ENCODE results near the gene FGF14. TPM values are rescaled to one million over a fixed set of nuclear protein-coding genes. Genes with fewer than 3 reads are reported as not detected.

FGF14 gene
- total RNA-seq, 1 experiment from 2014 or later = under 0.01 TPM

DNA sequence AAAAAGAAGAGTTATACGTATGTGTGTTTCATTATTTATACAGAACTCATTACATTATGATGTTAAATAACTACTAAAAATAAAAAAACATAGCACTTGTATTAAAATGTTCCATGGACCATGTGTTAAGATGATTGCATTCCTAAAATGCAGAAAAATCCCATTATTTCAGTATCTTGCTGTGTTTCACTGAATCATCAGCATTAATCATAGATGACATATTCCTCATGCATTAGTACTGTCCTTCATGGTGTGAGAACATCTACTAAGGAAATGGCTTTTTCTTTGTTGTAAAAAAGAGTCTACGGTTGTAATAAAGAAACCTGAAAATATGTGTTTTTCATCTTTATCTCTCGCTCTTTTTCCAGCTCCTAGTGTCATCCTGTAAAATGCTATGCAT lies 416.5 kb downstream of the FGF14 start:
- DNase-seq (ENCODE audit: low spot score) = peak; percentile 77

- DNase-seq (ENCODE audit: low spot score) = no peak
Observed at GRCh38 chr13:101982903-101983302, 418.9 kb downstream of the FGF14 start.

DNA sequence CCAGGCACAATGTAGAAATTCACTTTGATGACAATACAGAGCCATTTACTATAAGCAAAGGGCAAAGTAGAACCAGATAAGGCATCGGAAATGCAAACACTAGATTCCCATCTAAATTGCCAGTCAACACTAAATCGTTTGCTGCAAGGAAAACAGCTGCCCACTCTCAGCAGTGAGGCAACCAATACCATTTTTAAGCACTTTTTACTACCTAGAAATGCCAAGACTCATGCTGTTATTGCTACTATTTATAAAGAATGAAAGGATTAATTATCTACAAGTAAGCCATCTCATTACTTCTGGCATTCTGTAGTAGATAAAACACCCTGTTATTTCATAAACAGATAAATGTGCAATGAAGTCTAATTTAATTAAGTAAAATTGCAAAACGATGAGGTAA lies 422.0 kb downstream of the FGF14 start:
- no peak for DNase-seq (ENCODE audit: low spot score)

GRCh38 chr13:101978552-101979315 lies 423.1 kb downstream of the FGF14 start:
- peak; percentile 25 for DNase-seq (ENCODE audit: low spot score)

DNA sequence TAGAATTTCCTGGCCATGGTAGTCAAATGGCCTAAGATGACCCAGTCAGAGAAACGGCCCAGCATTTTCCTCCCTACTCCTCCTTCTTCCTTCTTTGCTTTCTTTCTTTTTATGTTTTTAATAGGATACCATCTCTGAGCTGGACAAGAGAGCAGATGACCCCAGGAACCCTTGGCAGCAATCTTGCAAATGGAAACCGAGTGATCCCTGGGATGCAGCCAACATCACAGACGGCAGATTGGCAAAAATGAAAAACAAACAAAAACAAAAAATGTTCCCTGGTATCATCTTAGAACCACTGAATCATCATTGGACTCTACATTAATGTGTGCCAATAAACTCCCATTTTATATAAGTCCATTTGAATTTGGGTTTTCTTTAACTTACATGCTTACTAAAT lies 424.4 kb downstream of the FGF14 start:
- DNase-seq (ENCODE audit: low spot score) = no peak

DNA sequence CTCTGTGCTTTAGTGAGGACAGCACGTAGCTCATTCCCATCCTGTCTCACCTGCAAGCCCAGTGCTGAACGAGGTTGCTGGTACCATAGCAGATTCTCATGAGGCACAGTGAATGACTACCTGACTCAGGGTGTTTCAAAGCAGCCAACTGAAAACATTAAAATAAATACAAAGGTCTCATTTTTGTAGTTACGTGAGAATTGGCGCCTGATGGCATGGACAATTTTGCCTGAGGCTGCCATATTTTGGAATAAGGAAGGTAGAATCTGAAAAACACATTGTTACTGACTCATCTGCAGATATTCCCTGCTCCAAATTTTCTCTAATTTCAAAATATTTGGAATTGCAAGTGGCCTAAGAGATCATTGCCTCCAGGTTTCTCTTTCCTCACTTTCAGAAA lies 429.7 kb downstream of the FGF14 start:
- no peak for DNase-seq (ENCODE audit: low spot score)

- DNase-seq (ENCODE audit: low spot score) = no peak
Observed at GRCh38 chr13:101970341-101970740, 431.5 kb downstream of the FGF14 start.

GRCh38 chr13:101967781-101968180 lies 434.1 kb downstream of the FGF14 start:
- no peak for DNase-seq (ENCODE audit: low spot score)

DNA sequence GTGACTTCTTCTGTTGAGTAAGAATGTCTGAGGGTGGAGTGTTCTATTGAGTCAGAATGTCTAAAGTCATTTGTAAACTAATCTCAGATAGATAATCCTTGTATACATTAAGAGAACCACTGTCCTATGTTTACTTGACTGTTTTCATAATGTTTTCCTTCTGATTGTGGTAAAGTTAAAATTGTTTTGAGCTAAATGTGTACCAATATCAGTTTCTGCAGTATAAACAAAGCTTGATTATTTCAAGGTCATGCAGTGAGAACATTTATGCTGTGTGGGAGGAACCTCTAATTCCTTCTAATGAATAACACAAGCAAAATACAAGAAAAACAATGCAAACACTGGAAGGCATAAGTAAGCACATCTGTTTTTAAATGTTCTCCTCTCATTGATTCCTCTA lies 434.6 kb downstream of the FGF14 start:
- no peak for DNase-seq (ENCODE audit: low spot score)

- no peak for DNase-seq (ENCODE audit: low spot score)
Observed at GRCh38 chr13:101965096-101965495, 436.8 kb downstream of the FGF14 start.

DNA sequence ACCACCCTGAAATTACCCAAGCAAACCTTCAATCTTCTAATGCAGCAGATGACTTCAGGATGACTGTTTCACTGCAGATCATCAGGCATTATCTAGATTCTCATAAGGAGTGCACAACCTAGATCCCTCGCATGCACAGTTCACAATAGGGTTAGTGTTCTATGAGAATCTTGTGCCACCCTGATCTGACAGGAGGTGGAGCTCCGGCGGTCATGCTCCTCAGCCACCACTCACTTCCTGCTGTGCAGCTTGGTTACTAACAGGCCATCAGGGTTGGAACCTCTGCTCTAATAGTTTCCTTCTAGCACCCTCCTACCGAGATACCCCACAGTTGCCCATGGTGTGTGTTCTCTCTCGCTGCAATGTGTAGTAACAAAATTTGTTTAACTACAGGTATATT lies 442.8 kb downstream of the FGF14 start:
- DNase-seq (ENCODE audit: low spot score) = no peak

DNA sequence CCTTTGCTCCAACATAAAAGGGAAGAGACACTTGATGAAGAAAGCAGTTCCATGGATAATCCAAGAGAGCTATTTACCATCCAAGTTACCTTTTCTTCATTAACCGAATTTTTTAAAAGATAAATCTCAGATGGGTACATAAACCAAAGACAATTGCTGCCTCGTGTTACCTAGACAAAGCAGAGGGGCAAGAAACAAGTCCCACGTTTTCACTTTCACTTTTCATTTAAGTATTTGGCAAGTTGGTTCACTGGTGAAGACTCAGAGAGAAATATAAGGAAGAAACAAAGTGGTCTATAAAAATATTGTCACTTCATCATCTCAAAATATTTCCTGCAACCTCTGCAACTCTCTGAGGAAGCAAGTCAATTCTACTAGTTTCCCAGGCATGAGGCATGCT lies 446.1 kb downstream of the FGF14 start:
- DNase-seq (ENCODE audit: low spot score) = no peak

DNA sequence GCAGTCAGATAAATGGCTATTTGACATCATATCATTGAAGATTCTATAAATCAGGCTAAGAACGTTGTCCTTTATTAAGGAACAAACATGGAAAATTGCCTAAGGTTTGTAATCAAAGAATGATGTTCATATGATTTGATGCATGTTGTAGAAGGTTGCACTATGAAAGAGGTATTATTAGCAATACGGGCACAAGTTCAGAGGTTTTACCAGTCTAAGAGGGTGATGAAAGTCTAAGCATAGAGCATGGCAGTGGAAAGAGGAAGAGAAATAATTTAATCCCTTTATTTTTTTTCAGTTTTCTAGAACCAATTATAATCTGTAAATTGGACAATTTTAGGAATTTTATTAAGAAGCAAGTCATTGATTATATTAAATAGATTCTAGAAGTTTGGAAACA lies 450.7 kb downstream of the FGF14 start:
- no peak for DNase-seq (ENCODE audit: low spot score)

- no peak for DNase-seq (ENCODE audit: low spot score)
Observed at GRCh38 chr13:101949681-101950080, 452.2 kb downstream of the FGF14 start.

- DNase-seq (ENCODE audit: low spot score) = no peak
Observed at GRCh38 chr13:101946401-101946800, 455.4 kb downstream of the FGF14 start.

DNA sequence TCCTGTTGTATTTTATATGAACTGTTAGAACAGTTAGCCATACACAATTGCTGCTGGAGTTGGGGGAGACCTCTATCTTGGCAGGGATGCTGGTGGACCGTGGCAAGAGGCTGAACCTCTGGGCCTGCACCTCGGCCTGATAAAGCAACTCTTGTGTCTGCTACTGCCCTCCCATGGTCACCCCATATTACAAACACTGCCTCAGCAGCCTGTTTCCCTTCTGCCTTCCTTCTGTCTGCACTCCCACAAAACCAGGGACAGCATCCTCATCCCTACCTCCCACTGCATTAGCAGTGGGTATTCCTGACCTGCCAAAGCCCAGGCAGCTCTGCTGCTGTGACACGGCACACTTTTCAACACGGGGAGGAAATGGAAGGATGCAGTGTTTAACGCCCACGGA lies 456.4 kb downstream of the FGF14 start:
- no peak for DNase-seq (ENCODE audit: low spot score)

DNA sequence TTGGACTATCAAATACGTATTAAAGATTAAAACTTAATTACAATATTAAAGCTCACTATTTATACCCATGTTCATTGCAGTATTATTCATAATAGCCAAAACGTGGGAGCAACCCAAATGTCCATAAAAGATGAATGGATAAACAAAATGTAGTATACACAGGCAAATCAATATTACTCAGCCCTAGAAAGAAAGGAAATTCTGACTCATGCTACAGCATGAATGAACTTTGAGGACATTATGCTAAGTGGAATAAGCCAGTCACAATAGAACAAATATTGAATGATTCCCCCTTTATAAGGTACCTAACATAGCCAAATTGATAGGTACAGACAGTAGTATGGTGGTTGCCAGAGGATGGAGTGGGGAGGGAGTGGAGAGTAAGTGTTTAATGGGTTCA lies 457.3 kb downstream of the FGF14 start:
- no peak for DNase-seq (ENCODE audit: low spot score)

DNA sequence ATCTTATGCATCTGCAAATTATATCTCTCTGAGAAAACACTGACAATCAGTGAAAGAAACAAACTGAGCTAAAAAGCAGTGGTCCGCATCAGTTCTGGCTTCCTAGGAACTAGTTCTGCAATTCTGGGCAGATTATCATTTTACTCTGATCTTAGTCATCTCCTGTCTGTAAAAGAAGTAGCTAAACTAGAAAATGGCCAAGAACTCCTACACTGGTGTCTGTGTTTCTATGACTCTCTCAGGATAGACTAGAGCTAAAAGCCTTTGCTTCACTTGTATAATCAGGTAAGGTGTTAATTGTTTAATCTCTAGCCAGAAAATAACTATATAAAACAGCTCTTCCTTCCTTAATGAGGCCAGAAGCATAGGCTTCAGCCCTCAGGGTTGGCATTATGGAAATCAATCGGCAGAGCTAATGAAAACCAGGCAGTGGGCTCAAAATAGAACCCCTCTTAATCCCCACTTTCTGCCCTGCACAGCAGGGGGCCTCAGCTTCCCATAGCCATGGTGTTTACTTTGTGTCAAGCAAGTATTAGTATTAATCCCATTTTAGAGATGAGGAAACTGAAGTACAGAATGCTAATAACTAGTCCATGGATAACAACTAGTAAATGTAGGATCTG lies 459.2 kb downstream of the FGF14 start:
- DNase-seq (ENCODE audit: low spot score) = no peak

DNA sequence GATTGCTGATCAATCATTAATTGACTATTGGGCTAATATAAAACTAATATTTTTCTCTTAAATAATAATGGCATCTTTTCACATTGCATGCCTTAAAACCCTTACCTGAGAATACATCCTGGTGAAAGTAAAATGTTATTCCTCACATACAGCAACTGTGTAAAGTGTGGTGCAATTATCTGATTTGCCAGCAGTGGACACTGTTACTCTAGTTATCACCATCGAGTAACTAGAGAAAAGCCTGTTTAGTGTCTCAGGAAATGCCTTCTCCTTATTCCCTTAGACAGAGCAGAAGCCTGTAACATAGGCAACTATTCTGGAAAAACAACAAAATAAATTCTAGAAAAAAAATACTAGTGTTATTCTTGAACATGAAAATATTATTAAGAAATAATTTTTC lies 459.8 kb downstream of the FGF14 start:
- DNase-seq (ENCODE audit: low spot score) = peak; percentile 69

DNA sequence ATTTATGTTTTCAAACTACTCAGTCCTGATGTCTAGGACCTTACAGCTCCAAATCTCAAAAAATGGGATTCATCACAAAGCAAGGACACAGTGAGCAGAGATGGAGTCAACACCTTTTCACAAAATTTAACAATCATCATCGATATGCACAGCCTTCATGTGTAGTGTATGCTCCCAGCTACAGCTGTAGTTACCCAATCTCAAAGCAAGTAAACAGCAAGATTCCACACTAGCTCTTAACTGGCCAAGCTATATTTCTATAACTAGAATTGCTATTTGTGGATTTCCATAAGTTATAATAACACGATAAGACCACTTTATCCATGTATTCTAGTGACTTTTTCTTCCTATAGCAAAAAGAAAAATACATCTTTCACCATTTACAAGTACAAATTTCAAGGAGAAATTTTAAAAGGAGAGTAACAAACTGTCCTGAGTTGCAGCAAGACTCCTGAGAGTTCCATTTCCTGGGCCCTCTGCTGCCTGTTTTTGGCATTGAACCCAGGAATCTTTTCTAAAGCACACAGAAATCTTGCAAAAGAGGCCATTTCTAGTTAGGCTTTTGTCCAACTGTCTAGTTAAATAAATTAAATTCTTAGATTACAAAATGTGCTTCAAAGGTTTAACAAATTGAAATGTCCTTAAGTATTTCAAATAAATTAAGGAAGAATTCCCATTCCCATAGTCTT lies 460.6 kb downstream of the FGF14 start:
- peak; percentile 25 for DNase-seq (ENCODE audit: low spot score)

GRCh38 chr13:101939370-101939769 lies 462.5 kb downstream of the FGF14 start:
- DNase-seq (ENCODE audit: low spot score) = no peak

DNA sequence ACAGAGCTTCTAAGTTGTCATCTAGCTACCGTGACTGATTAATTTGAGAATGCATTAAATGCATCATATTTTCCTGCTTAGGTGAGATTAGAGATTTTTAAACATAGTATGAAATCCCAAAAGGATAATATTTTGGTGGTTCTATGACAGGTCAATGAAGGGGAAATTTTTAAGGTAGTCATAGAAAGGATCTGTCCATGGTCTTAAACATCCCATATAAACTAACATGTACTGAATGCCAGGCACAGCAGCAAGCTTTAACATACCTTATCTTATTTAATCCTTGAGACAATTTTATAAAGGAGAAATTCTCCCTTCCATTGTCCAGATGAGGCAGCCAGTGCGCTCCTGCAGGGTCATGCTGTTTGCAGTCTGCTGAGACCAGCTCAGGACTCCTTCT lies 466.0 kb downstream of the FGF14 start:
- DNase-seq (ENCODE audit: low spot score) = no peak

DNA sequence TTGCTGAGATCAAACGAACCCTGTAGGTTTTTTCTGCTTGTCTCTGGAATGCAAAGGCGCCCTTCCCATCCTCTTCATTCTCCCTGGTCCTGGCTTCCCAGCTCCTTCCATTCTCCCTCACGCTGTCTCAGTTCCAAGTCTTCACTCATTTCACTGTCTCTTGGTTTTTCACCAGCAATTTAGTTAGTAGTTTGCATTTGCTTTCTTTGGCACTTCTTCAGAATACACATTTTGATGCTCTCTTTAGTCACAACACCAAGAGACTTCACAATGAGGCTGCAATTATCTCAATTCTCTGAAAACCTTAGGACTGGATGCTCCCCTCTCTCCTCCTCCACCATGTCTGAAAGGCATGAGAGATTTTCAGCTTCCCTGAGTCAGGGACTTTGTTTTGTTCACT lies 470.7 kb downstream of the FGF14 start:
- DNase-seq (ENCODE audit: low spot score) = no peak
